ENCODE measurements around the gene ANGEL2. TPM values are rescaled to one million over a fixed set of nuclear protein-coding genes. Genes with fewer than 3 reads are reported as not detected.

The ANGEL2 gene
- total RNA-seq, 1 experiment from 2014 or later = 25.5 TPM

- Histone ChIP-seq H3K4me2 (ENCODE audit: low read length) (no peak overlapping the region), H3K9me3 (ENCODE audit: control insufficient read depth in 1 of 2, insufficient read depth in 1 of 2, low read depth in 1 of 2, low read length in 2 of 2) (no peaks in the 10 kb centered on the region)
- ATAC-seq = no peak; the same call in 1 of the 2 replicates
Observed at GRCh38 chr1:213041443-213041842, 25.8 kb upstream of the ANGEL2 start.

More at GRCh38 chr1:213041443-213041842, 25.8 kb upstream of the ANGEL2 start:
- no peaks in the 10 kb centered on the region for H4K20me1 ChIP-seq (ENCODE audit: insufficient read depth)
- no peak overlapping the region for H2AFZ ChIP-seq (ENCODE audit: low read depth, low read length, poor library complexity, severe bottlenecking)
- H3K4me1 ChIP-seq (ENCODE audit: control insufficient read depth in 1 of 2, insufficient read depth in 2 of 2, low read length in 2 of 2) = no peaks in the 10 kb centered on the region
- ChIA-PET RAD21 (ENCODE audit: low non-redundant PET in 1 of 2, low total read pairs in 2 of 2, uncharacterized antibody in 2 of 2, unreplicated experiment in 2 of 2) (no interaction called here), CTCF (no interaction called here), POLR2A (no interaction called here)
- TF ChIP-seq EGR1 (IDR thresholded peaks at IDR 0.05; ENCODE audit: low read depth) = no peak
- TF ChIP-seq, protein P1, sequence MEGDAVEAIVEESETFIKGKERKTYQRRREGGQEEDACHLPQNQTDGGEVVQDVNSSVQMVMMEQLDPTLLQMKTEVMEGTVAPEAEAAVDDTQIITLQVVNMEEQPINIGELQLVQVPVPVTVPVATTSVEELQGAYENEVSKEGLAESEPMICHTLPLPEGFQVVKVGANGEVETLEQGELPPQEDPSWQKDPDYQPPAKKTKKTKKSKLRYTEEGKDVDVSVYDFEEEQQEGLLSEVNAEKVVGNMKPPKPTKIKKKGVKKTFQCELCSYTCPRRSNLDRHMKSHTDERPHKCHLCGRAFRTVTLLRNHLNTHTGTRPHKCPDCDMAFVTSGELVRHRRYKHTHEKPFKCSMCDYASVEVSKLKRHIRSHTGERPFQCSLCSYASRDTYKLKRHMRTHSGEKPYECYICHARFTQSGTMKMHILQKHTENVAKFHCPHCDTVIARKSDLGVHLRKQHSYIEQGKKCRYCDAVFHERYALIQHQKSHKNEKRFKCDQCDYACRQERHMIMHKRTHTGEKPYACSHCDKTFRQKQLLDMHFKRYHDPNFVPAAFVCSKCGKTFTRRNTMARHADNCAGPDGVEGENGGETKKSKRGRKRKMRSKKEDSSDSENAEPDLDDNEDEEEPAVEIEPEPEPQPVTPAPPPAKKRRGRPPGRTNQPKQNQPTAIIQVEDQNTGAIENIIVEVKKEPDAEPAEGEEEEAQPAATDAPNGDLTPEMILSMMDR (IDR thresholded peaks at IDR 0.05 in 2 of 3, conservative IDR thresholded peaks at IDR 0.05 in 1 of 3; ENCODE audit: borderline replicate concordance in 1 of 3, insufficient read depth in 1 of 3, low read depth in 2 of 3, low read length in 2 of 3) = no peak
- TF ChIP-seq ZBTB33 (IDR thresholded peaks at IDR 0.05; ENCODE audit: extremely low read depth, insufficient replicate concordance, low read length) = no peak
- no peak for TF ChIP-seq SIN3A (IDR thresholded peaks at IDR 0.05; ENCODE audit: low read depth)
- H3K27me3 ChIP-seq (ENCODE audit: insufficient read depth, low read length) = no peaks in the 10 kb centered on the region
- H3K27ac ChIP-seq (ENCODE audit: low read depth, low read length) = no peak overlapping the region
- H3K36me3 ChIP-seq (ENCODE audit: control insufficient read depth in 1 of 2, insufficient read depth in 2 of 2, low read length in 2 of 2) = no peaks in the 10 kb centered on the region
- intact Hi-C loops (cut with micrococcal nuclease) = no loop called here
- no TSS peak for BruUV-seq (replicated peaks)
- H3K9me2 ChIP-seq (ENCODE audit: insufficient read depth) = no peaks in the 10 kb centered on the region
- H3K9ac ChIP-seq (ENCODE audit: low read length) = no peak overlapping the region
- no peak for DNase-seq (ENCODE audit: low read depth, low spot score)
- no peak overlapping the region for H3K4me3 ChIP-seq (replicated peaks in 1 of 2; ENCODE audit: low read depth in 1 of 2, low read length in 2 of 2)
- H3K79me2 ChIP-seq (ENCODE audit: insufficient read depth, low read length) = no peaks in the 10 kb centered on the region

Measured in HCT116 (cell line).